ENCODE data around the gene PTOV1.

- no peak for TF ChIP-seq BACH1 (IDR thresholded peaks at IDR 0.05; ENCODE audit: low read length)
- TF ChIP-seq CTCF (IDR thresholded peaks at IDR 0.05; ENCODE audit: control extremely low read depth in 1 of 3, insufficient read depth in 1 of 3, low read depth in 1 of 3, low read length in 3 of 3) = no peak
- TF ChIP-seq EZH2 (IDR thresholded peaks at IDR 0.05; ENCODE audit: low read depth, low read length, severe bottlenecking) = no peak
- no peak for TF ChIP-seq EP300 (IDR thresholded peaks at IDR 0.05; ENCODE audit: borderline replicate concordance in 1 of 2, low read depth in 2 of 2, low read length in 2 of 2)
- no peak for TF ChIP-seq KDM5A (IDR thresholded peaks at IDR 0.05; ENCODE audit: low read length)
Observed at GRCh38 chr19:49854378-49855263, 3.7 kb downstream of the PTOV1 start.

Measured in H1 (cell line).